WTC11 (cell line): ENCODE measurements around the gene ABLIM2.

ENCODE experiments used
- FOXP1 ChIP-seq: sonication (generic); formaldehyde crosslinking; IDR thresholded peaks from 2 replicates; pipeline ENCODE4 v1.8.0; 2022; ENCODE audit warnings: missing genetic modification reagents, mild to moderate bottlenecking, moderate library complexity, borderline replicate concordance
- GABPB1 ChIP-seq: sonication (generic); formaldehyde crosslinking; IDR thresholded peaks from 2 replicates; pipeline ENCODE4 v1.8.1; 2023; ENCODE audit warnings: mild to moderate bottlenecking, missing genetic modification reagents
- JUN ChIP-seq: sonication (generic); formaldehyde crosslinking; IDR thresholded peaks from 2 replicates; pipeline ENCODE4 v1.8.0; 2023; ENCODE audit warnings: mild to moderate bottlenecking, missing genetic modification reagents
- TF ChIP-seq, protein P1 (sequence below): fragments of 200-600 bp; IDR thresholded peaks from 2 replicates; pipeline ENCODE4 v1.8.0; 2022; ENCODE audit warnings: antibody characterized with exemption

GRCh38 chr4:8112672-8113071, 45.9 kb downstream of the ABLIM2 start:
- TF ChIP-seq, protein P1, sequence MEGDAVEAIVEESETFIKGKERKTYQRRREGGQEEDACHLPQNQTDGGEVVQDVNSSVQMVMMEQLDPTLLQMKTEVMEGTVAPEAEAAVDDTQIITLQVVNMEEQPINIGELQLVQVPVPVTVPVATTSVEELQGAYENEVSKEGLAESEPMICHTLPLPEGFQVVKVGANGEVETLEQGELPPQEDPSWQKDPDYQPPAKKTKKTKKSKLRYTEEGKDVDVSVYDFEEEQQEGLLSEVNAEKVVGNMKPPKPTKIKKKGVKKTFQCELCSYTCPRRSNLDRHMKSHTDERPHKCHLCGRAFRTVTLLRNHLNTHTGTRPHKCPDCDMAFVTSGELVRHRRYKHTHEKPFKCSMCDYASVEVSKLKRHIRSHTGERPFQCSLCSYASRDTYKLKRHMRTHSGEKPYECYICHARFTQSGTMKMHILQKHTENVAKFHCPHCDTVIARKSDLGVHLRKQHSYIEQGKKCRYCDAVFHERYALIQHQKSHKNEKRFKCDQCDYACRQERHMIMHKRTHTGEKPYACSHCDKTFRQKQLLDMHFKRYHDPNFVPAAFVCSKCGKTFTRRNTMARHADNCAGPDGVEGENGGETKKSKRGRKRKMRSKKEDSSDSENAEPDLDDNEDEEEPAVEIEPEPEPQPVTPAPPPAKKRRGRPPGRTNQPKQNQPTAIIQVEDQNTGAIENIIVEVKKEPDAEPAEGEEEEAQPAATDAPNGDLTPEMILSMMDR: no peak
- no peak for TF ChIP-seq FOXP1 (CRISPR knock-in tag)
- no peak for TF ChIP-seq GABPB1 (CRISPR knock-in tag)
- TF ChIP-seq JUN (CRISPR knock-in tag): no peak
